ENCODE results near the gene DTWD2.

DNA sequence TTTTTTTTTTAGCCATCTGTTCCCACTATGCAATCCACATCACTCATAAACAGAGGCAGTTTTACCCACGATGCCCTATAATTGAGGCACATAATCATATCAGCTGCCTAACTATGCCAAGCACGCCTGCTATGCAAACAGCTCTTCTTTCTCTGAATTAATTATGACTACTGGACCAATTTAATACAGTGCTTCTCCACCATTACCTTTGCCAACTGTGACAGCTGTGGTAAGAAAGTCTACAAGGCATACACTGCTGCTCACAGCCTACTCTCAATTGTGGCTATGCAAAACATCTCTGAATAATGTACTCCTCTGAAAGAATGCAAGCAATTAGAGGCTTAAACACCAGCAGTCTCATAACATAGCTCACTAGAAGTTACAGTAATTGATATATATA lies 97.1 kb downstream of the DTWD2 start:
- no peak for TF ChIP-seq FOXA1 (IDR thresholded peaks at IDR 0.05)
- no peak for TF ChIP-seq BHLHE40 (IDR thresholded peaks at IDR 0.05; ENCODE audit: borderline replicate concordance)
- TF ChIP-seq TARDBP (IDR thresholded peaks at IDR 0.05), result no peak
- no peak for TF ChIP-seq FOXK2 (IDR thresholded peaks at IDR 0.05)
- no peak for TF ChIP-seq ARNT (IDR thresholded peaks at IDR 0.05)
- TF ChIP-seq SP1 (IDR thresholded peaks at IDR 0.05), result no peak

Measured in HEK293T (cell line).